NK-92 (cell line): ENCODE results near the gene MXRA8.

Experiments
- DNase-seq: peaks from one replicate; lab custom pipeline; 2025; ENCODE audit not compliant: unreplicated experiment; lab: John Stamatoyannopoulos, UW

Gene MXRA8

GRCh38 chr1:1351511-1352427, 6.6 kb downstream of the MXRA8 start:
- DNase-seq: no peak

DNA sequence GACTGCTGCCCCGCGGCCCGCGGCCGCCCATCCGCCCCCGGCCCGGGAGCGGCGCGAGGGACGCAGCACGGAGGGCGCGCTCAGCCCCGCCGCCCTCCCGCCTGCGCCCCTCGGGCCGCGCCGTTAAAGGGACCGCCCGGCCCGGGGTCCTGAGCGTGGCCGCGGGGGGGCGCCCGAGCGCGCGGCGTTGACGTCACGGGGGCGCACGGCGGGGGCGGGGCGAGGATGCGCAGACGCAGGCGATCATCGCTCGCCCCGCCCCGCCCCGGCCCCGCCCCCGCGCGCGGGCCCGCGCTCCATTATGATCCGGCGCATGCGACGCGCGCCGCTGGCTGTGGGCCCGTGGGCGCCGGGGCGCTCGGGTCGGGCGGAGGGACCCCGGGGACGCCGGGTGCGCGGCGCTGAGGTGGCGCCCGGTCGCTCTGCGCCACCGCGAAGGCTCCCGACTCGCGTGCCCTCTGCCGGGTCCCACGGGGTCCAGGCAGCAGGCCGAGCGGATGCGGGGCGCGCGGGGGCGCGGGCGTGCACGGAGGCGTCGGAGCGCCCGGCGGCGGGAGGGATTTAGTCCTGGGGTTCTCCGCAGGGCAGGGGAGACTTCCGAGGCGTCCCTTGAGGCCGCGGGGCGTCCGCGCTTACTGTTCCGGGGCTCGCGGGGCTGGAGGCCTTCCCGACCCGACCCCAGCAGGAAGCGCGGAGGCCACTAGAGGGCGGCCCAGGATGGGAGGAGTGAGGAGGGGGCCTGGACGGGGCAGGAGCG, 8.9 kb downstream of the MXRA8 start, which contains the start of gene DVL1:
Gene DVL1 (minus strand): TSS at position 163 of the 757 bp plus-strand sequence. CDS start 353 bp downstream, outside the sequence.
- DNase-seq: no peak

DNA sequence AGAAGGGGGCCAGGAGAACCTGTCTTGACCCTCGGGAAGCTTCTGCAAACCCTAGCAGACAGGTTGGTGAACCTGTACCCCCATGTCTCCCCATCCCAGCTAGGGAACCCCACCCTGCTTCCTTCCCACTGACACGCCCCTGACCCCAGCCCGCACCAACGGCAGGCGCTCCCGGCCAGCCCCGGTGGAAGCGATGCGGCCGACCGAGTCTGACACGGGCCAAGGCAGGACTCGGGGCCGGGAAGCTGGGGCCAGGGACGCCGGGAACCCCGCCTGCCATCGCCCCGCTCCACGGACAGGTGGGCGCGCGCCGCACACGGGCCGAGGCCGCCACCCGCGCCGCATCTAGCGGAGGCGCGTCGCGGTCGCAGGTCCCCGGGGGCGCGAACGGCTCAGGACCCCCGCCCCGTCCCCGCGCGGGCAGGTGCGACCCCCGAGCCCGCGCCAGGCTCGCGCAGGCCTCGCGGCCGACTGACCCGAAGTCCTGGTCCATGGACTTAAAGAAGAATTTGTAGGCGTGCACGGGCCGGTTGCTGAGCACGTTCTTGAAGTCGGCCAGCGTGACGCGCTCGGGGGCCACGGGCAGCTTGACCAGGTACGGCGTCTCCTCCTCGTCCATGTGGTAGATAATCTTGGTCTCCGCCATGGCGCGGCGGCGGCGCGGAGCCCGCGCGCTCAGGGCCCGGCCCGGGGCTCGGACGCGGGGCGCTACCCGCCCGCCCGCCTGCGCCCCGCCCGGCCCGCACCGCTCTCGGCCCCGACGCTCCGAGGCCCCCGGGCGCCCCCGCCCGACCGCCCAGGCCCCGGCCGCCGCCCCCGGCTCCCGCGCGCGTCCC, 9.7 kb downstream of the MXRA8 start:
- no peak for DNase-seq

GRCh38 chr1:1347663-1348419, 10.5 kb downstream of the MXRA8 start:
- DNase-seq: no peak

DNA sequence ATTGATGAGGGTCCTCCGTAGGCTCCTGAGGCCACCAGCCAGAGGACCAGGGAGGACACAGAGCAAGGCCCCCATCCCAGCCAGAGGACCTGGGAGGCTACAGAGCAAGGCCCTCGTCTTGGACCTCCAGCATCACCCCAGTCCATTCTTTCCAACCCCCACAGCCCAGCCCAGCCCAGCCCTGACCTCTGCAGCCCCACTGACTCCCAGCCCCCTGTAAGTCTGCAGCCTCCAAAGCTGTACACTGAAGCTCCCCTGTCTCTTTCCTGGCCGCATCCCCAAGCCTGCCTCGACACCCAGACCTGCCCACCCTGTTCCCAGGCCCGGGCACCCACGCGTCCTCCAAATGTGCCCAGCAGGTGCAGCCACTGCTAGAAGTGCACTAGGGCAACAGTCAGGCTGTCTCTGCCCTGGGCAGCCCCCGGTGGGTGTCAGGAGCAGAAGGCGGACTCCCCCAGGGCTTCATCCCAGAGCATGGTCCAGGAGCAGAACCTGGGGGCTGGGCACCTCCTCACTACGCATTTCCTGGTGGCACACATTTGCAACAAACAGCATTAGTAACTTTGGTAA, 11.2 kb downstream of the MXRA8 start:
- DNase-seq: no peak

- DNase-seq: no peak
Observed at GRCh38 chr1:1346501-1346890, 11.9 kb downstream of the MXRA8 start.

- DNase-seq: no peak
Observed at GRCh38 chr1:1345860-1346500, 12.4 kb downstream of the MXRA8 start.

GRCh38 chr1:1345384-1345783, 13.0 kb downstream of the MXRA8 start:
- DNase-seq: no peak

- DNase-seq: no peak
Observed at GRCh38 chr1:1344655-1345361, 13.5 kb downstream of the MXRA8 start.

- DNase-seq: no peak
Observed at GRCh38 chr1:1343811-1344421, 14.4 kb downstream of the MXRA8 start.

- DNase-seq: no peak
Observed at GRCh38 chr1:1342584-1343115, 15.7 kb downstream of the MXRA8 start.

DNA sequence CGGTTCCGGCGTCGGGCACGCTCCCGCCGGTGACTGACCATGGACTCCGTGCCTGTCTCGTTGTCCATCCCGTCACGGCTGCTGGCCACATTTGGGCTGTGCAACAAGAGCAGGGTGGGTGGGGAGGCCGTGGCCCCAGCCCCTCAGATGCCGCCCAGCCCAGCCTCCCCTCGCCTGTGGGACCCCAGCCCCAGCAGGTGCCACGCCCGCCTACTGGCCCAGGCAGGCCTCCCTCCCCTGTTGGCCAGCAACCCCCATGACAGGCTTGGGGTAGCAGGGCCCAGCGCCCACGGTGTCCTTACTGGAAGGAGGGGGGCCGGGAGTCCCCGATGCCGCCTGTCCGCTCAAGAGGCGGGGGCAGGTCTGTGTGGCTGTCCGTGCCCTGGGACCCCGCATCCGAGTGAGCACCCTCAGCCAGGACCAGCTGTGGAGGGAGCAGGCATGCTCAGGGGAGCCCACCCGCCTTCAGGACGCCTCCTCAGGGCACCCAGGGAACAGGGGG, 16.2 kb downstream of the MXRA8 start:
- DNase-seq: no peak

- no peak for DNase-seq
Observed at GRCh38 chr1:1341549-1342021, 16.8 kb downstream of the MXRA8 start.

GRCh38 chr1:1340791-1341548, 17.4 kb downstream of the MXRA8 start:
- DNase-seq: no peak

GRCh38 chr1:1340185-1340584, 18.2 kb downstream of the MXRA8 start:
- no peak for DNase-seq

- no peak for DNase-seq
Observed at GRCh38 chr1:1338278-1338677, 20.1 kb downstream of the MXRA8 start.

DNA sequence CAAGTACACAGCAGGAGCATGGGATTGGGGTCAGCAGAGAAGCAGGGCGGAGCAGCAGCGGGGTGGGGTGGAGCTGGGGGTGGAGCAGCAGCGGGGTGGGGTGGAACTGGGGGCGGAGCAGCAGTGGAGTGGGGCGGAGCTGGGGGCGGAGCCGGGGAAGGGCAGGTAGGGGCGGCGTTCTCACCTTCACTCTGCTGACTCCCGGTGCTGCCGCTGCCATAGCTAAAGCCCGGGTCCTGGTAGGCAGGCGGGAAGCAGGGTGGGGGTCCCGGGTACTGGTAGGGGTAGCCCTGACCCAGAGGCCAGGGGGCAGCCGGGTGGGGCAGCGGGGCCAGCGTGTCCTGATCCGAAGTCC, 20.6 kb downstream of the MXRA8 start:
- no peak for DNase-seq
